ENCODE measurements around the gene TIGD1. TPM values are rescaled to one million over a fixed set of nuclear protein-coding genes. Genes with fewer than 3 reads are reported as not detected.
A peak's percentile ranks its signal among the peaks of the same experiment; 100 is the strongest.

TIGD1 gene
- total and polyA plus RNA-seq, 2 donors from 2014 or later: 4.8 to 7.0 TPM

- Histone ChIP-seq H3K4me3 (ENCODE audit: low read length in 3 of 3) (no peak overlapping the region), H3K27ac (ENCODE audit: low read depth in 2 of 2, low read length in 2 of 2) (no peak overlapping the region), H3K27me3 (ENCODE audit: control insufficient read depth, insufficient read depth, low read length) (no peaks in the 10 kb centered on the region), H3K4me1 (ENCODE audit: control insufficient read depth in 2 of 3, insufficient read depth in 2 of 3, low read depth in 1 of 3, low read length in 3 of 3) (no peaks in the 10 kb centered on the region), H3K36me3 (ENCODE audit: control insufficient read depth in 2 of 3, insufficient read depth in 3 of 3, low read length in 3 of 3) (no peaks in the 10 kb centered on the region), H3K9me3 (ENCODE audit: control insufficient read depth in 2 of 3, insufficient read depth in 1 of 3, low read length in 3 of 3) (peaks cover 0 to 2% (median 0%) of the 10 kb centered on the region in 3 donors), H3K9ac (ENCODE audit: low read length in 3 of 3) (no peak overlapping the region)
- intact Hi-C loops (cut with DNase I): no loop called here
- no peak for TF ChIP-seq CTCF (IDR thresholded peaks at IDR 0.05; ENCODE audit: borderline replicate concordance, extremely low read depth, insufficient read depth)
- DNase-seq: peak in 3 of 5 donors; percentile 7 to 74 (median 41)
- no peak for FAIRE-seq
Observed at GRCh38 chr2:232541195-232541960, 9.0 kb downstream of the TIGD1 start.

GRCh38 chr2:232540441-232541041 is 9.8 kb downstream of the TIGD1 start:
- FAIRE-seq: no peak
- Histone ChIP-seq H3K9ac (ENCODE audit: low read length in 3 of 3) (no peak overlapping the region), H3K4me1 (ENCODE audit: control insufficient read depth in 2 of 3, insufficient read depth in 2 of 3, low read depth in 1 of 3, low read length in 3 of 3) (no peaks in the 10 kb centered on the region), H3K27me3 (ENCODE audit: control insufficient read depth, insufficient read depth, low read length) (no peaks in the 10 kb centered on the region), H3K4me3 (ENCODE audit: low read length in 3 of 3) (no peak overlapping the region), H3K9me3 (ENCODE audit: control insufficient read depth in 2 of 3, insufficient read depth in 1 of 3, low read length in 3 of 3) (peaks cover 0 to 5% (median 0%) of the 10 kb centered on the region in 3 donors), H3K36me3 (ENCODE audit: control insufficient read depth in 2 of 3, insufficient read depth in 3 of 3, low read length in 3 of 3) (no peaks in the 10 kb centered on the region), H3K27ac (ENCODE audit: low read depth in 2 of 2, low read length in 2 of 2) (no peak overlapping the region)
- DNase-seq: peak in 3 of 5 donors; percentile 9 to 69 (median 54)
- intact Hi-C loops (cut with DNase I): no loop called here
- TF ChIP-seq CTCF (IDR thresholded peaks at IDR 0.05; ENCODE audit: borderline replicate concordance, extremely low read depth, insufficient read depth): no peak

DNA sequence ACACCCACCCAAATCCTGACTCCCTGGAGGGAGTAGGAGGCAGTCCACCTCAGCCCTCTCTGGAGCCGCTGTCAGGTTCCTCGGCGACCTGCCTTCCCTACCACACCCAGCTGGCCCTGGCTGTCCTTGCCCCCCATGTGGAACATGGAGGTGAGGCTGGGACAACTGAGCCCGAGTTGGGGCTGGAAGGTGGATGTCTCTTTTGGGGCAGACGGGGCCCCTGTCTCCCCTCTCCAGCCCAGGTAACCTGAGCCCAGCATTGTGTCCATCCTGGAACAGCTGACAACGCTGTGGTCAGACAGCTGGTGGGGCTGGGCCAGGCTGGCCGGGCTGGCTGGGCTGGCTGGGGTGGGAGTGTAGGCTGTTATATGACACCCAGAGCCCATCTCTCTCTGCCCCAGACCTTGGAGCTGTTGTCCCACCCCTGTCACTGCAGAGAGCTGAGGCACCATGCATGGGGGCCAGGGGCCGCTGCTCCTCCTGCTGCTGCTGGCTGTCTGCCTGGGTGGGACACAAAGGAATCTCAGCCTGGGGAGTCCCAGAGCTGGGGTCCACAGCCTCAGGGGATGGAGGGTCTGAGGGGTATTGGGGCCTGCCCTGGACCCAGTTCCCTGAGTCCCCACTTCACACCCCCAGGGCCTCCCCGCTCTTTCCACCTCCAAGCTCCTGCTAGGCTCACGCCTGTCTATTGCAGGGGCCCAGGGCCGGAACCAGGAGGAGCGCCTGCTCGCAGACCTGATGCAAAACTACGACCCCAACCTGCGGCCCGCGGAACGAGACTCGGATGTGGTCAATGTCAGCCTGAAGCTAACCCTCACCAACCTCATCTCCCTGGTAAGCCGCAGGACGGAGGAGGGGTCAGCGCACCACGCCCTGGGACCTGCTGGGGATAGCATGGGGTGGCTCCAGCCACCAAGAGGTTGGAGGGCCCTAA is 10.8 kb downstream of the TIGD1 start, which contains the start of gene CHRNG:
Gene CHRNG (plus strand): TSS at position 395 of the 934 bp plus-strand sequence. CDS start 56 bp downstream, at position 451.
- no peak within 1 kb of the TSS for H3K27ac ChIP-seq (ENCODE audit: low read depth in 2 of 2, low read length in 2 of 2)
- TF ChIP-seq CTCF (IDR thresholded peaks at IDR 0.05; ENCODE audit: borderline replicate concordance, extremely low read depth, insufficient read depth): no peak
- no peaks in the 10 kb centered on the region for H3K27me3 ChIP-seq (ENCODE audit: control insufficient read depth, insufficient read depth, low read length)
- H3K9me3 ChIP-seq (ENCODE audit: control insufficient read depth in 2 of 3, insufficient read depth in 1 of 3, low read length in 3 of 3): peaks cover 0 to 5% (median 0%) of the 10 kb centered on the region in 3 donors
- no peak within 1 kb of the TSS for H3K9ac ChIP-seq (ENCODE audit: low read length in 3 of 3)
- H3K36me3 ChIP-seq (ENCODE audit: control insufficient read depth in 2 of 3, insufficient read depth in 3 of 3, low read length in 3 of 3): no peaks in the 10 kb centered on the region
- peak; percentile 69 to 89 (median 74) for DNase-seq
- H3K4me1 ChIP-seq (ENCODE audit: control insufficient read depth in 2 of 3, insufficient read depth in 2 of 3, low read depth in 1 of 3, low read length in 3 of 3): no peaks in the 10 kb centered on the region
- FAIRE-seq: no peak
- intact Hi-C loops (cut with DNase I): no loop called here
- H3K4me3 ChIP-seq (ENCODE audit: low read length in 3 of 3): no peak within 1 kb of the TSS

Data from kidney (tissue), 14 donors.